GM23338 (cell line): Measurements from ENCODE around the gene TBC1D5. TPM values are rescaled to one million over a fixed set of nuclear protein-coding genes. Genes with fewer than 3 reads are reported as not detected.
A peak's percentile ranks its signal among the peaks of the same experiment; 100 is the strongest.

ENCODE experiments used
- ATAC-seq: fragments of 200-7000 bp; cut with Tn5 transposase; 3 replicates; pipeline ENCODE4 v1.9.1; 2020
- DNase-seq: peaks from one replicate; pipeline ENCODE4 v3.0.0-alpha.2; 2015; ENCODE audit warnings: low spot score
- H2AFZ ChIP-seq: fragments of 200-600 bp; sonication (generic); 2 replicates; pipeline ENCODE4 v1.8.0; 2016; ENCODE audit warnings: antibody characterized with exemption, mild to moderate bottlenecking, moderate library complexity
- H3F3A ChIP-seq: fragments of 200-600 bp; sonication (generic); replicated peaks from 2 replicates; pipeline ENCODE4 v1.8.0; 2017; ENCODE audit warnings: antibody characterized with exemption, mixed run types, low read depth
- H3K27ac ChIP-seq: fragments of 200-600 bp; sonication (generic); 2 replicates; pipeline ENCODE4 v1.6.1; 2016; ENCODE audit warnings: low read depth
- H3K27me3 ChIP-seq: fragments of 200-600 bp; sonication (generic); 2 replicates; pipeline ENCODE4 v1.8.0; 2016; ENCODE audit warnings: mild to moderate bottlenecking, mixed run types, moderate library complexity; ENCODE audit not compliant: insufficient read depth
- H3K36me3 ChIP-seq: fragments of 200-600 bp; sonication (generic); 2 replicates; pipeline ENCODE4 v1.8.0; 2016; ENCODE audit warnings: mild to moderate bottlenecking; ENCODE audit not compliant: insufficient read depth
- H3K4me1 ChIP-seq: fragments of 200-600 bp; sonication (generic); 2 replicates; pipeline ENCODE4 v1.8.0; 2016; ENCODE audit warnings: mild to moderate bottlenecking, moderate library complexity; ENCODE audit not compliant: insufficient read depth
- H3K4me2 ChIP-seq: fragments of 200-600 bp; sonication (generic); 2 replicates; pipeline ENCODE4 v1.7.1; 2017; ENCODE audit warnings: mixed run types
- H3K4me3 ChIP-seq: fragments of 200-600 bp; sonication (generic); 2 replicates; pipeline ENCODE4 v1.6.1; 2016; ENCODE audit warnings: mixed run types
- H3K79me2 ChIP-seq: fragments of 200-600 bp; sonication (generic); replicated peaks from 2 replicates; pipeline ENCODE4 v1.8.0; 2017; ENCODE audit warnings: mild to moderate bottlenecking; ENCODE audit not compliant: insufficient read depth
- H3K9me2 ChIP-seq: fragments of 200-600 bp; sonication (generic); 2 replicates; pipeline ENCODE4 v1.8.0; 2017; ENCODE audit not compliant: insufficient read depth
- H4K20me1 ChIP-seq: fragments of 200-600 bp; sonication (generic); replicated peaks from 2 replicates; pipeline ENCODE4 v1.8.0; 2017; ENCODE audit warnings: mild to moderate bottlenecking; ENCODE audit not compliant: insufficient read depth
- H3K27ac Mint-ChIP-seq: 2 replicates; pipeline ENCODE4 v1.8.0; 2020; ENCODE audit warnings: inconsistent platforms, mild to moderate bottlenecking, moderate library complexity, mixed read lengths
- H3K27me3 Mint-ChIP-seq: 3 replicates; pipeline ENCODE4 v1.8.0; 2022; ENCODE audit warnings: low read depth, mild to moderate bottlenecking, moderate library complexity, mixed read lengths, inconsistent platforms; ENCODE audit not compliant: insufficient read depth, poor library complexity
- H3K36me3 Mint-ChIP-seq: 3 replicates; pipeline ENCODE4 v1.8.0; 2021; ENCODE audit warnings: low read depth, mild to moderate bottlenecking, inconsistent platforms, moderate library complexity, mixed read lengths
- H3K4me1 Mint-ChIP-seq: 3 replicates; pipeline ENCODE4 v1.8.0; 2020; ENCODE audit warnings: mild to moderate bottlenecking, inconsistent platforms, mixed read lengths
- H3K4me3 Mint-ChIP-seq: 3 replicates; pipeline ENCODE4 v1.8.0; 2021; ENCODE audit warnings: moderate library complexity, mild to moderate bottlenecking, inconsistent platforms, mixed read lengths
- H3K9me3 Mint-ChIP-seq: 3 replicates; pipeline ENCODE4 v1.8.0; 2020; ENCODE audit warnings: moderate library complexity, mild to moderate bottlenecking, inconsistent platforms, mixed read lengths
- CREB1 ChIP-seq: fragments of 250-450 bp; sonication (Bioruptor Pico); IDR thresholded peaks from 2 replicates; pipeline ENCODE4 v1.5.0; 2020; ENCODE audit warnings: low read depth, mild to moderate bottlenecking, moderate library complexity
- CTCF ChIP-seq, 2 experiments: fragments of 200-600 bp in 1 of 2; sonication (generic) in 1 of 2; conservative IDR thresholded peaks; 2 replicates each; pipeline versions ENCODE4 v1.5.1 to v1.6.1; 2016 to 2017; ENCODE audit warnings: antibody characterized with exemption in 2 of 2, low read depth in 2 of 2, mild to moderate bottlenecking in 2 of 2, moderate library complexity in 1 of 2
- JUNB ChIP-seq: IDR thresholded peaks from one replicate; pipeline ENCODE4 v1.6.1; 2016; ENCODE audit warnings: antibody characterized with exemption; ENCODE audit not compliant: unreplicated experiment
- ZNF114 ChIP-seq: fragments of 250-450 bp; sonication (Bioruptor Pico); IDR thresholded peaks from 2 replicates; pipeline ENCODE4 v1.5.0; 2020; ENCODE audit warnings: mild to moderate bottlenecking, moderate library complexity
- polyA plus RNA-seq: library from polyadenylated mRNA; unstranded; fragments of >200 nt; fragmentation: Nextera tagmentation; extraction: Ambion mirVana; gene quantifications from 2 replicates; pipeline ENCODE4 v1.2.1, GENCODE V29; 2016
- total RNA-seq: library from RNA; depleted of rRNA; stranded (reverse); fragments of >200 nt; shearing (Covaris generic); gene quantifications from 2 replicates; pipeline ENCODE4 v1.2.3, GENCODE V29; 2014
- TF ChIP-seq, protein P1 (sequence below): IDR thresholded peaks from 2 replicates; pipeline ENCODE4 v1.6.1; 2016; ENCODE audit warnings: antibody characterized with exemption
- TF ChIP-seq, protein P2 (sequence below): fragments of 250-450 bp; sonication (Bioruptor Pico); IDR thresholded peaks from 2 replicates; pipeline ENCODE4 v1.5.0; 2020; ENCODE audit warnings: mild to moderate bottlenecking, moderate library complexity

TBC1D5 gene
- total and polyA plus RNA-seq, 2 experiments from 2014 or later = 21.8 to 48.1 TPM

GRCh38 chr3:17664923-17665322 is 77.5 kb downstream of the TBC1D5 start:
- Histone ChIP-seq H3K4me3 (no peak overlapping the region), H3K4me2 (no peak overlapping the region), H3K27me3 (no peaks in the 10 kb centered on the region), H3K9me2 (no peaks in the 10 kb centered on the region), H3K27ac (0 out of 2 replicates have a peak overlapping the region, but pooled peaks have one; percentile 34), H2AFZ (no peak overlapping the region), H3K36me3 (no peaks in the 10 kb centered on the region), H3F3A (no peaks in the 10 kb centered on the region), H3K4me1 (peaks cover 9% of the 10 kb centered on the region), H3K79me2 (no peaks in the 10 kb centered on the region), H4K20me1 (no peaks in the 10 kb centered on the region)
- no peaks in the 10 kb centered on the region for H3K36me3 Mint-ChIP-seq
- no peak overlapping the region; the same call in 1 of the 2 replicates for H3K27ac Mint-ChIP-seq
- no peaks in the 10 kb centered on the region for H3K27me3 Mint-ChIP-seq
- peaks cover 12% of the 10 kb centered on the region for H3K4me1 Mint-ChIP-seq
- TF ChIP-seq, protein P1, sequence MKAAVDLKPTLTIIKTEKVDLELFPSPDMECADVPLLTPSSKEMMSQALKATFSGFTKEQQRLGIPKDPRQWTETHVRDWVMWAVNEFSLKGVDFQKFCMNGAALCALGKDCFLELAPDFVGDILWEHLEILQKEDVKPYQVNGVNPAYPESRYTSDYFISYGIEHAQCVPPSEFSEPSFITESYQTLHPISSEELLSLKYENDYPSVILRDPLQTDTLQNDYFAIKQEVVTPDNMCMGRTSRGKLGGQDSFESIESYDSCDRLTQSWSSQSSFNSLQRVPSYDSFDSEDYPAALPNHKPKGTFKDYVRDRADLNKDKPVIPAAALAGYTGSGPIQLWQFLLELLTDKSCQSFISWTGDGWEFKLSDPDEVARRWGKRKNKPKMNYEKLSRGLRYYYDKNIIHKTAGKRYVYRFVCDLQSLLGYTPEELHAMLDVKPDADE = no peak
- TF ChIP-seq JUNB (no peak), CREB1 (no peak), CTCF (conservative IDR thresholded peaks at IDR 0.05; ENCODE audit: low read depth in 2 of 2) (no peak), ZNF114 (CRISPR knock-in tag) (no peak)
- TF ChIP-seq, protein P2, sequence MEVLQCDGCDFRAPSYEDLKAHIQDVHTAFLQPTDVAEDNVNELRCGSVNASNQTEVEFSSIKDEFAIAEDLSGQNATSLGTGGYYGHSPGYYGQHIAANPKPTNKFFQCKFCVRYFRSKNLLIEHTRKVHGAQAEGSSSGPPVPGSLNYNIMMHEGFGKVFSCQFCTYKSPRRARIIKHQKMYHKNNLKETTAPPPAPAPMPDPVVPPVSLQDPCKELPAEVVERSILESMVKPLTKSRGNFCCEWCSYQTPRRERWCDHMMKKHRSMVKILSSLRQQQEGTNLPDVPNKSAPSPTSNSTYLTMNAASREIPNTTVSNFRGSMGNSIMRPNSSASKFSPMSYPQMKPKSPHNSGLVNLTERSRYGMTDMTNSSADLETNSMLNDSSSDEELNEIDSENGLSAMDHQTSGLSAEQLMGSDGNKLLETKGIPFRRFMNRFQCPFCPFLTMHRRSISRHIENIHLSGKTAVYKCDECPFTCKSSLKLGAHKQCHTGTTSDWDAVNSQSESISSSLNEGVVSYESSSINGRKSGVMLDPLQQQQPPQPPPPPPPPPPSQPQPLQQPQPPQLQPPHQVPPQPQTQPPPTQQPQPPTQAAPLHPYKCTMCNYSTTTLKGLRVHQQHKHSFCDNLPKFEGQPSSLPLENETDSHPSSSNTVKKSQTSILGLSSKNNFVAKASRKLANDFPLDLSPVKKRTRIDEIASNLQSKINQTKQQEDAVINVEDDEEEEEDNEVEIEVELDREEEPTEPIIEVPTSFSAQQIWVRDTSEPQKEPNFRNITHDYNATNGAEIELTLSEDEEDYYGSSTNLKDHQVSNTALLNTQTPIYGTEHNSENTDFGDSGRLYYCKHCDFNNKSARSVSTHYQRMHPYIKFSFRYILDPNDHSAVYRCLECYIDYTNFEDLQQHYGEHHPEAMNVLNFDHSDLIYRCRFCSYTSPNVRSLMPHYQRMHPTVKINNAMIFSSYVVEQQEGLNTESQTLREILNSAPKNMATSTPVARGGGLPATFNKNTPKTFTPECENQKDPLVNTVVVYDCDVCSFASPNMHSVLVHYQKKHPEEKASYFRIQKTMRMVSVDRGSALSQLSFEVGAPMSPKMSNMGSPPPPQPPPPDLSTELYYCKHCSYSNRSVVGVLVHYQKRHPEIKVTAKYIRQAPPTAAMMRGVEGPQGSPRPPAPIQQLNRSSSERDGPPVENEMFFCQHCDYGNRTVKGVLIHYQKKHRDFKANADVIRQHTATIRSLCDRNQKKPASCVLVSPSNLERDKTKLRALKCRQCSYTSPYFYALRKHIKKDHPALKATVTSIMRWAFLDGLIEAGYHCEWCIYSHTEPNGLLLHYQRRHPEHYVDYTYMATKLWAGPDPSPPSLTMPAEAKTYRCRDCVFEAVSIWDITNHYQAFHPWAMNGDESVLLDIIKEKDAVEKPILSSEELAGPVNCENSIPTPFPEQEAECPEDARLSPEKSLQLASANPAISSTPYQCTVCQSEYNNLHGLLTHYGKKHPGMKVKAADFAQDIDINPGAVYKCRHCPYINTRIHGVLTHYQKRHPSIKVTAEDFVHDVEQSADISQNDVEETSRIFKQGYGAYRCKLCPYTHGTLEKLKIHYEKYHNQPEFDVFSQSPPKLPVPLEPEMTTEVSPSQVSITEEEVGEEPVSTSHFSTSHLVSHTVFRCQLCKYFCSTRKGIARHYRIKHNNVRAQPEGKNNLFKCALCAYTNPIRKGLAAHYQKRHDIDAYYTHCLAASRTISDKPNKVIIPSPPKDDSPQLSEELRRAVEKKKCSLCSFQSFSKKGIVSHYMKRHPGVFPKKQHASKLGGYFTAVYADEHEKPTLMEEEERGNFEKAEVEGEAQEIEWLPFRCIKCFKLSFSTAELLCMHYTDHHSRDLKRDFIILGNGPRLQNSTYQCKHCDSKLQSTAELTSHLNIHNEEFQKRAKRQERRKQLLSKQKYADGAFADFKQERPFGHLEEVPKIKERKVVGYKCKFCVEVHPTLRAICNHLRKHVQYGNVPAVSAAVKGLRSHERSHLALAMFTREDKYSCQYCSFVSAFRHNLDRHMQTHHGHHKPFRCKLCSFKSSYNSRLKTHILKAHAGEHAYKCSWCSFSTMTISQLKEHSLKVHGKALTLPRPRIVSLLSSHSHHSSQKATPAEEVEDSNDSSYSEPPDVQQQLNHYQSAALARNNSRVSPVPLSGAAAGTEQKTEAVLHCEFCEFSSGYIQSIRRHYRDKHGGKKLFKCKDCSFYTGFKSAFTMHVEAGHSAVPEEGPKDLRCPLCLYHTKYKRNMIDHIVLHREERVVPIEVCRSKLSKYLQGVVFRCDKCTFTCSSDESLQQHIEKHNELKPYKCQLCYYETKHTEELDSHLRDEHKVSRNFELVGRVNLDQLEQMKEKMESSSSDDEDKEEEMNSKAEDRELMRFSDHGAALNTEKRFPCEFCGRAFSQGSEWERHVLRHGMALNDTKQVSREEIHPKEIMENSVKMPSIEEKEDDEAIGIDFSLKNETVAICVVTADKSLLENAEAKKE (CRISPR knock-in tag) = no peak
- no peaks in the 10 kb centered on the region for H3K9me3 Mint-ChIP-seq
- H3K4me3 Mint-ChIP-seq = no peak overlapping the region
- no peak for ATAC-seq
- DNase-seq = no peak
